ENCODE measurements around the gene PRKN.

GRCh38 chr6:162710419-162710818, 17.1 kb downstream of the PRKN start:
- TF ChIP-seq, protein P1, sequence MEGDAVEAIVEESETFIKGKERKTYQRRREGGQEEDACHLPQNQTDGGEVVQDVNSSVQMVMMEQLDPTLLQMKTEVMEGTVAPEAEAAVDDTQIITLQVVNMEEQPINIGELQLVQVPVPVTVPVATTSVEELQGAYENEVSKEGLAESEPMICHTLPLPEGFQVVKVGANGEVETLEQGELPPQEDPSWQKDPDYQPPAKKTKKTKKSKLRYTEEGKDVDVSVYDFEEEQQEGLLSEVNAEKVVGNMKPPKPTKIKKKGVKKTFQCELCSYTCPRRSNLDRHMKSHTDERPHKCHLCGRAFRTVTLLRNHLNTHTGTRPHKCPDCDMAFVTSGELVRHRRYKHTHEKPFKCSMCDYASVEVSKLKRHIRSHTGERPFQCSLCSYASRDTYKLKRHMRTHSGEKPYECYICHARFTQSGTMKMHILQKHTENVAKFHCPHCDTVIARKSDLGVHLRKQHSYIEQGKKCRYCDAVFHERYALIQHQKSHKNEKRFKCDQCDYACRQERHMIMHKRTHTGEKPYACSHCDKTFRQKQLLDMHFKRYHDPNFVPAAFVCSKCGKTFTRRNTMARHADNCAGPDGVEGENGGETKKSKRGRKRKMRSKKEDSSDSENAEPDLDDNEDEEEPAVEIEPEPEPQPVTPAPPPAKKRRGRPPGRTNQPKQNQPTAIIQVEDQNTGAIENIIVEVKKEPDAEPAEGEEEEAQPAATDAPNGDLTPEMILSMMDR (IDR thresholded peaks at IDR 0.05; ENCODE audit: low read depth, low read length): no peak
- no peak for TF ChIP-seq EZH2phosphoT487 (IDR thresholded peaks at IDR 0.05; ENCODE audit: low read depth)

Data from OCI-LY3 (cell line).